Glomerular visceral epithelial cell (primary cell): ENCODE results near the gene PRMT7.

Experiments used
- DNase-seq: peaks from one replicate; pipeline ENCODE4 v3.0.0-alpha.2; 2016; ENCODE audit errors: extremely low spot score

The PRMT7 gene

GRCh38 chr16:68310774-68311511, at the start of gene PRMT7, which contains the start of gene SLC7A6OS:
Gene PRMT7 (plus strand): TSS chr16:68311019. CDS start chr16:68315980, 4,961 bp downstream.
Gene SLC7A6OS (minus strand): TSS chr16:68310946. CDS start chr16:68310926, 20 bp downstream.
- peak; percentile 86 for DNase-seq

DNA sequence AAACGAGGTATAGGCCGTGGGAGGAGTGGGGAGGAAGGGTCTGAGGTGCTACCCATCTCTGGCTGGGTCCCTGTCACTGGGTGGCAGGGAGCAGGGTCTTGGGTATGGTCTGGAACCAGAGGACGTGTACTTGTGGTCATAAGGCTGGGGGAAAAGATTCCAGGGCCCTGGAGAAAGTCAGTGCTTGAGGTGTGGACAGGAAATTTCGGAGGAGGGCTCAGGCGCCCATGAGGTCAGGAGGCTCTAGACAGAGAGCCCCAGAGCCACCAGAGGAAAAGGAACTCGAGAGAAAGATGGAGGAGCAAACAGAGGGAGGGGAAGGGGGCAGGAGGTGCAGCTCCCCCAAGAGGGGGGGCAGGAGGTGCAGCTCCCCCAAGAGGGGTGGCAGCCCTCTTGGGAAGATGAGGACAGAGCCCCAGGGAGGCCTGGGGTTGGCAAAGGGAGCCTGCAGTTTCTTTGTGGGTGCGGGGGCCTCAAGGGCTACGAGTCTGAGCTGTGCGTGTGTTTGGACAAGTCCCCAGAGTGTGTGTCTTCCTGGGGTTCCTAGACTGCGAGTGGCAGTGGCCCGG, 47.2 kb upstream of the PRMT7 start:
- no peak for DNase-seq

- peak; percentile 72 for DNase-seq
Measured at GRCh38 chr16:68264128-68265077, 46.4 kb upstream of the PRMT7 start, which contains the start of gene SLC7A6. Gene SLC7A6 (plus strand): TSS chr16:68264526. CDS start chr16:68274727, 10,201 bp downstream.

- peak; percentile 83 for DNase-seq
Measured at GRCh38 chr16:68265078-68265920, 45.5 kb upstream of the PRMT7 start.

DNA sequence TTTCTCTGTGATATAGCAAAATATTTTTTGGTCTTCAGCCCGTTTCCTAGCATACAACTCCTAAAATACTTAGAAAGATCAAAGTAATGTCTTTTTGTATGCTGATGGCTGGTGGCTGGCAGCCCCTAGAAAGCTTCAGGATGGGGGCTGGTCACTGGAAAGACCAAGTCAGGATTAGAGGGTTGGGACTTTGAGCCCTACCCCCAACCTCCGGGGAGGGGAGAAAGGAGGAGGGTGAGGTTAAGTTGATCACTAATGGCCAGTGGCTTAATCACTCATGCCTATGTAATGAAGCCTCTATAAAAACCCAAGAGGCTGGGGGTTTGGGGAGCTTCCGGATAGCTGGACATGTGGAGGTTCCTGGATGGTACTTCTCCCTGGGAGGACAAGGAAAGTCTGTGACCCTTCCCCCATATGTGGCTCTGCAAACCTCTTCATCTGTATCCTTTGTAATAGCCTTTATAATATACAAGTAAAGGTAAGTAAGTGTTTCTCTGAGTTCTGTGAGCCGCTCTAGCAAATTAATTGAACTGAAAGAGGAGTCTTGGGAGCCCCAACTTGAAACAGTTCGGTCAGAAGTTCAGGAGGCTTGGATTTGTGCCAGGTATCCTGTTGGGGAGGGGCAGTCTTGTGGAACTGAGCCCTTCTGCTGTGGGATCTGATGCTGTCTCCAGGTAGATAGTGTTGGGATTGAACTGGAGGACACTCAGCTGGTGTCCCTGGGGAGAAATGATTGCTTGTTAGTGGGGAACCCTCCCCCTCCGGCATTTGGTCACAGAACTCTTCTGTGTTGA, 43.0 kb upstream of the PRMT7 start:
- peak; percentile 17 for DNase-seq

GRCh38 chr16:68269793-68270192, 41.0 kb upstream of the PRMT7 start:
- no peak for DNase-seq

DNA sequence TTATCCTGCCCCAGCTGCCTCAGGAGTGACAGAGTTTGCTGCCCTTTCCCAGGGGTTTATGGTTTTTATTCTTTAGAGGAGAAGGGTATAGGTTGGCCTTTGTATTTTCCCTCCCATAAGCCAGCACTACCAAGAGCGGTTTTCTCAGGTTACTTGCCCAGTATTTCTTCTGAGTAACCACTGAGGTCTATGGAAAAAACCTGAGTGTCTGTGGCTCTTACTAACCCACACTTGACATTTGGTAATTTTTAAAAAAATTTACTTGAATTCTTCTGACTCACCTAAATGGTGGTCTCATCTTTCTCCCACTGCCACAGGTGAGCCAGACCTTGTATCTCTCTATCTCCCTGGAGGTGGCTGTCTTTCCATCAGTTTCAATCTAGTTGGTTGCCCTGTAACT, 40.5 kb upstream of the PRMT7 start:
- peak; percentile 25 for DNase-seq

- no peak for DNase-seq
Measured at GRCh38 chr16:68272507-68273209, 38.2 kb upstream of the PRMT7 start.

- DNase-seq: no peak
Measured at GRCh38 chr16:68273459-68273858, 37.4 kb upstream of the PRMT7 start.

- DNase-seq: no peak
Measured at GRCh38 chr16:68273896-68274295, 36.9 kb upstream of the PRMT7 start.

- DNase-seq: no peak
Measured at GRCh38 chr16:68274441-68274840, 36.4 kb upstream of the PRMT7 start.

DNA sequence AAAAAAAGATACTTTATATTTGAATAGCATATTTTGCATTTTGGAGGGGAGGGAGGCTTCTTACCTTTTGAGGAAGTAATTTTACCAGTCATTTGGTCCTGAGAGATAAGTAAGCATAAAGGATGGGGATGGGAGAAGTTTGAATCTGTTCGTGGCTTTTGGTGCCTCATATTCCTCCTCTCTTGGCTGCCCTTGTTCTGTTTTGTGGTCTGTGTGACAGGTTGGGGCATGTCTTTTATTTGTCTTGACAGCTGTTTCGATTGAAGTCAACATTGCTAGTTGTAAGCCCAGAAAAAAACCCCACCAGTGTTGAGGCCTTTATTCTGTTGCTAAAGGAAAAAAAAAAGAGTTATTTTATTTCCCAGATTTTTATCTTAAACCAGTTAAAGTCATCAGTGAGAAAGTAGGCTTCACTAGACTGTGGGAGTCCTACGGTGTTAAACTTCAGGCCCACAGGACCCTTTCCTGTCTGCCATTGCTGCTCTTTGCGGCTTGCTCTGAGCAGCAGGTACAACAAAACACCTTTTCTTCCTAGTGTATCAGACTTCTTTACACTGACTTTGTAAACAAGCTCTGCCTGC, 35.1 kb upstream of the PRMT7 start:
- DNase-seq: peak; percentile 41

DNA sequence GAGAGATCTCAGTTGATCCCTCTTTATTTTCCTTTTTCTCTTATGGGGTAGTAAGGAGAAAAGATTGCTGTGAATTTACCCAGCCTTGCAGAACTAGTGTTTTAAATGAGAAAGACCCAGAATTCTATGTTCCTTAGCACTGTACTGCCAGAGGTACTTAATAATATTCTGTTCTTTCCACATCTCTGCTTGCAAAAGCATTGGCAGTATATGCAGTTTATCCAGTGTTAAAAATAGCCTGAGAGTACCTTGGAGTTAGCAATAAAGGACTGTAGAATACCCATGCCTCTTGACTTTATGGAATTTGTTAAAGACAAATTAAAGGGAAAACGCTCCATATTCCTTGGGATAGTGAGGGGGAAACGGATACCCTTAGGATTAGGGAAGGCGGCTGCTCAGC, 34.6 kb upstream of the PRMT7 start:
- DNase-seq: no peak

DNA sequence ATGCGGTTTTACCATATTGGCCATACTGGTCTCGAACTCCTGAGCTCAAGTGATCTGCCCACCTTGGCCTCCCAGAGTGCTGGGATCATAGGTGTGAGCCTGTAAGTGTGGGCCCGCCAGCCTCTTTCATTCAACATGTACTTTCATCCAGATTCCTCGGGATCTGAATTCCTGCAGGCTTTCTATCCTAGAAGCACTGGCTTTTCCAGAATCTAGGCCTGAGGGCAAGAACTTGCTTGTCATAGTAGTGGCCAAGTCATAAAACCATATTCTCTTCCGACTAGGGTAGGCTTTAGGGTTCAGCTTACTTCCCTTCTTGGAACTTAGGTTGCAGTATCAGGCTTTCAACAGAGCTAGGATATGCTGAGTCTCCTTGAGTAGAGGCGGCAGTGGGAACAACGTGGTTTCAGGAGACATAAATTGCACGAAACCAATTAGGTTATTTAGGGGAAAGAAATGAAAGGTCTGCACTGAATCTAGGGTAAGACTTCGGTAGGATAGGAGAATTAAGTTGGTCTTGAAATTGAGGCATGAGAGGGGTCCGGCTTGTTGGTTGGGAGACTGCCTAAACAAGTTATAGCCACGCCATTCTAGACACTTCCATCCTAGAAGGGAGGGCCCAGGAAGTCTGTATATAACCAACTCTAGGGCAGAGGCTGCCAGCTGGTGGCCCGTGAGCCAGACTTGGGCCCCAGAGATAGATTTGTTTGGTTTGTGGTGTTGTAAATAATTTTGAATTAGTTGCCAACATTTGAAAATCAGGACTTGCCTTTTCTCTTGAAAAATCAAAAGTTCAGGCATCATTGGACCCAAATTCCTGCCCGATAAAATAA, 30.9 kb upstream of the PRMT7 start:
- DNase-seq: no peak

DNA sequence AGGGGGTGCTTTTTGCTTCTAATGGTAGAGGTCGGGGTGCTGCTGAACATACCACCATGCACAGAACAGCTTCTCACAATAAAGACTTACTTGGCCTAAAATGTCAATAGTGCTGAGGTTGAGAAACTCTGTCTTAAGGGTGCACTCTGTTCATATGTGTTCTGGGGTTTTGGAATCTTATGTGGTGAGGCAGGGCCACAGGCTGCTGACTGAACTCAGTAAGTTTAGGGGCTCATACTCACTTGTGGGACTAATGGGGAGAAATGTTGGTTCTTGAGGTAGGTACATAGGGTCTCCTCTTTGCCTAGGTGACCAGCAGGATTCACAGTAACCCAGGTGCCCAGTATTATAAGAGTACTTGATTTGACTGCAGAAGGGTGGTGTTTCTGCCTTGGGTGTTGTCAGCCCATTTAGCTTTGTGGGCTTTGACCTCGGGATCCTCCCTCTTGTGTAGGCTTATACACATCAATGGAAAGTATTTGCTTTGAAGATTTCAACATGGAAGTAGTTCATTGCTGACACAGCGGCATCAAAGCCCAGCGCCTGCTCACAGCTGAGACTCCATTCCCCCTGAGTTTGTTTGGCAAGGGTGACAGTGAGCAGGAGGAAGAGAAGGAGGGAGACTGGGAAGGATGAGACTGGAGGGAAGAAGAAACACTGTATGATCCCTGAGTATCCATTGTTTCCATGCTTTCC, 29.3 kb upstream of the PRMT7 start:
- DNase-seq: no peak

DNA sequence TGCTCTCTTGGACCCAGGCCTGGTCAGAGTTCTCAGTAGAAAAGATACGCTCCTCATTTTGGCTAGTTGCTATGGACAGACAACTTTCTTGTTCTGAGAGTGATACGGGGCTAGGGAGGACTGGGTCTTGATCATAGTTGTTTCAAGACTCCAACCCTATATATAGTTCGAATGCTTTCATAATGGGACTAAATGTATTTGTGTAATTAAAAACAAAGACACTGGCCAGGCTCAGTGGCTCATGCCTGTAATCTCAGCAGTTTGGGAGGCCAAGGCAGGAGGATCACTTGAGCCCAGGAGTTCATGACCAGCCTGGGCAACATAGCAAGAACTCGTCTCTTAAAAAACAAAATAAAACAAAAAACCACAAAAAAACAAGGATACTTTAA, 28.8 kb upstream of the PRMT7 start:
- no peak for DNase-seq

- DNase-seq: no peak
Measured at GRCh38 chr16:68283346-68283745, 27.5 kb upstream of the PRMT7 start.
